Kidney (tissue), 14 donors: ENCODE data around the gene GCSAML. TPM values are rescaled to one million over a fixed set of nuclear protein-coding genes. Genes with fewer than 3 reads are reported as not detected.

Experiments
- DNase-seq, 5 donors: peaks; one replicate each; pipeline ENCODE4 v3.0.0-alpha.2; 2013 to 2020
- FAIRE-seq: peaks from 2 replicates; lab custom pipeline; 2012; peaks lifted over from hg19 to GRCh38; lab: Jason Lieb, UNC
- H3K27ac ChIP-seq, 2 donors: one replicate each; pipeline ENCODE4 v1.7.0; 2013; ENCODE audit warnings: low read depth in 2 of 2, low read length in 2 of 2, inconsistent platforms in 1 of 2
- H3K27me3 ChIP-seq: one replicate; pipeline ENCODE4 v1.7.1; 2013; ENCODE audit warnings: low read length, inconsistent platforms; ENCODE audit not compliant: control insufficient read depth, insufficient read depth
- H3K36me3 ChIP-seq, 3 donors: one replicate each; pipeline versions ENCODE4 v1.7.0 to v1.7.1; 2013; ENCODE audit warnings: low read length in 3 of 3, control low read depth in 1 of 3, inconsistent platforms in 1 of 3; ENCODE audit not compliant: insufficient read depth in 3 of 3, control insufficient read depth in 2 of 3
- H3K4me1 ChIP-seq, 3 donors: one replicate each; pipeline versions ENCODE4 v1.7.0 to v1.7.1; 2013; ENCODE audit warnings: low read length in 3 of 3, inconsistent platforms in 1 of 3, low read depth in 1 of 3; ENCODE audit not compliant: control insufficient read depth in 2 of 3, insufficient read depth in 2 of 3
- H3K4me3 ChIP-seq, 3 donors: one replicate each; pipeline versions ENCODE4 v1.7.0 to v1.8.1; 2013; ENCODE audit warnings: low read length in 3 of 3, control low read depth in 1 of 3, inconsistent platforms in 1 of 3
- H3K9ac ChIP-seq, 3 donors: one replicate each; pipeline versions ENCODE4 v1.7.0 to v1.7.1; 2013; ENCODE audit warnings: low read length in 3 of 3, control low read depth in 1 of 3, inconsistent platforms in 1 of 3
- H3K9me3 ChIP-seq, 3 donors: one replicate each; pipeline versions ENCODE4 v1.7.0 to v1.7.1; 2013; ENCODE audit warnings: low read length in 3 of 3, control low read depth in 1 of 3, inconsistent platforms in 1 of 3; ENCODE audit not compliant: control insufficient read depth in 2 of 3, insufficient read depth in 1 of 3
- intact Hi-C: fragments of 100-400 bp; cut with DNase I; formaldehyde crosslinking; loops from one replicate; pipeline ENCODE4 v1.11.1; 2022
- polyA plus RNA-seq: library from polyadenylated mRNA; stranded (reverse); fragments of 350-450 nt; fragmentation: Illumina TruSeq; extraction: RNeasy Lipid Tissue Mini Kit (QIAGEN cat#74804); gene quantifications from one replicate; pipeline ENCODE4 v1.2.3, GENCODE V29; 2014; ENCODE audit warnings: low read depth, low replicate concordance; ENCODE audit not compliant: insufficient read depth
- total RNA-seq: library from RNA; stranded (reverse); fragmentation: NEBNext Ultra II Directional; extraction: Animal tissue kit (Norgen Biotek cat#: 25700); gene quantifications from one replicate; pipeline ENCODE4 v1.2.1, GENCODE V29; 2021
- TF ChIP-seq, protein P1 (sequence below): IDR thresholded peaks from 3 replicates; pipeline ENCODE4 v1.5.1; 2012; ENCODE audit warnings: mild to moderate bottlenecking, moderate library complexity, borderline replicate concordance; ENCODE audit not compliant: insufficient read depth; ENCODE audit errors: extremely low read depth
- donor health status: control.
- donor health status: control.
- donor health status: control.
- donor health status: control.
- donor health status: control.
- donor health status: DM: yes; HTN: yes; CAD: no.
- donor health status: Normal renal cell carcinoma (clear cell type).

Gene GCSAML
- total and polyA plus RNA-seq, 2 donors from 2014 or later: 1.8 TPM; not detected in 1

DNA sequence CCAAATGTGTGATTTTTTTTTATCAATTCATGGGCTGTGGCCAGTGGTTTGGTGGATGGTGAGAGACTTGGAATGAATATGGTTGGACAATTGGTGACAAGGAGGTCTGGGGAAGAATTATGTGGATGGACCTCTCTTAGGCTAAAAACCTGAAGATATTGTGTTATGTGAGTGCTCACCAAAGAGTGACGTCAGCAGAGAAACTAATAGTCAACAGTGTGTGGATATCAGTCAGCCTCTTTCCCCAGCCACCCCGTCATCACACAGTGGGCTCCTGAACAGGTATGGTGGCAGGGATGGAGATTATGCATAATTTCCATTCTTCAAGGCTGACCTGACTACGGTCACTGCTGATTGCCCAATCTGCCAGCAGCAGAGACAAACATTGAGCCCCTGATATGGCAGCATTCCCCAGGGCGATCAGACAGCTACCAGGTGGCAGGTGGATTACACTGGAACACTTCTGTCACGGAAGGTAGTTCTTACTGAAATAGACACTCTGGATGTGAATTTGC, 30.1 kb downstream of the GCSAML start:
- FAIRE-seq (no peak), DNase-seq (no peak)
- no peak overlapping the region for H3K9ac ChIP-seq
- H3K27ac ChIP-seq: no peak overlapping the region
- no peaks in the 10 kb centered on the region for H3K27me3 ChIP-seq
- H3K36me3 ChIP-seq: no peaks in the 10 kb centered on the region
- no peaks in the 10 kb centered on the region for H3K9me3 ChIP-seq
- intact Hi-C loops: no loop called here
- TF ChIP-seq, protein P1, sequence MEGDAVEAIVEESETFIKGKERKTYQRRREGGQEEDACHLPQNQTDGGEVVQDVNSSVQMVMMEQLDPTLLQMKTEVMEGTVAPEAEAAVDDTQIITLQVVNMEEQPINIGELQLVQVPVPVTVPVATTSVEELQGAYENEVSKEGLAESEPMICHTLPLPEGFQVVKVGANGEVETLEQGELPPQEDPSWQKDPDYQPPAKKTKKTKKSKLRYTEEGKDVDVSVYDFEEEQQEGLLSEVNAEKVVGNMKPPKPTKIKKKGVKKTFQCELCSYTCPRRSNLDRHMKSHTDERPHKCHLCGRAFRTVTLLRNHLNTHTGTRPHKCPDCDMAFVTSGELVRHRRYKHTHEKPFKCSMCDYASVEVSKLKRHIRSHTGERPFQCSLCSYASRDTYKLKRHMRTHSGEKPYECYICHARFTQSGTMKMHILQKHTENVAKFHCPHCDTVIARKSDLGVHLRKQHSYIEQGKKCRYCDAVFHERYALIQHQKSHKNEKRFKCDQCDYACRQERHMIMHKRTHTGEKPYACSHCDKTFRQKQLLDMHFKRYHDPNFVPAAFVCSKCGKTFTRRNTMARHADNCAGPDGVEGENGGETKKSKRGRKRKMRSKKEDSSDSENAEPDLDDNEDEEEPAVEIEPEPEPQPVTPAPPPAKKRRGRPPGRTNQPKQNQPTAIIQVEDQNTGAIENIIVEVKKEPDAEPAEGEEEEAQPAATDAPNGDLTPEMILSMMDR: no peak
- no peak overlapping the region for H3K4me3 ChIP-seq
- H3K4me1 ChIP-seq: no peaks in the 10 kb centered on the region

DNA sequence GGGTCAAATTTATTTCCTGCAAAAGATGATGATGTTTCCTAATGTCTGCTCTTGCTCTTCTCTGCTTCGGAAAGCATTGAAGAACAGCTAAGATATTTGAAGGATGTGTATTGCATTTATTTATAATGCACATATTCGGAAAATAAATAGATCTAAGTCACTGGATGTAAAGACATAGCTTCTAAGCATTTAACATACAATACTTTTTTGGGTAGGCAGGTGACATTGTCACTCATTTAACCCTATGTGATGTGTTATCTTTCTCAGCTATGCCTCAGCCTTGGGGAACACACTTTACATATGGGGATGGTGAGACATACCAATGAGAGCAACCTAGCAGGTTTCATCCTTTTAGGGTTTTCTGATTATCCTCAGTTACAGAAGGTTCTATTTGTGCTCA, 39.1 kb downstream of the GCSAML start, which contains the start of gene OR2G2:
OR2G2 (plus strand) TSS at position 301 of the 400 bp plus-strand sequence; CDS start at position 301, 0 bp downstream.
- Histone ChIP-seq H3K9me3 (no peaks in the 10 kb centered on the region), H3K4me1 (no peaks in the 10 kb centered on the region), H3K27me3 (no peaks in the 10 kb centered on the region), H3K4me3 (no peak within 1 kb of the TSS), H3K36me3 (no peaks in the 10 kb centered on the region), H3K9ac (no peak within 1 kb of the TSS), H3K27ac (no peak within 1 kb of the TSS)
- intact Hi-C loops: no loop called here
- DNase-seq (no peak), FAIRE-seq (no peak)
- TF ChIP-seq, protein P1: no peak

DNA sequence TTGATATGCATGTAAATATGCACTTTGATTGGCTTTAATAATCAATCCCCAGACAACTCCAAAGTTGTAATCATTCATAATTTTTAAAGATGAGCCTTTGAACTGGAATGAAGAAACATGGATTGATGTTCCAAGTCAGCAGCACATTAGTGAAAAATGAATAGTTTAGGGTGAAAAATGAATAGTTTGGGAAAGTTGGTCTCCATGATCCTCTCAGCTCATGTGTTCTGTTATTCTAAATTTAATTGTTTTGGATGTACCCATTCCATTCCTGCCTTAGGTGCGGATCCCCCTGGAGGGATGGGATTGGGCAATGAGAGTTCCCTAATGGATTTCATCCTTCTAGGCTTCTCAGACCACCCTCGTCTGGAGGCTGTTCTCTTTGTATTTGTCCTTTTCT, 56.4 kb downstream of the GCSAML start, which contains the start of gene OR2G3:
OR2G3 (plus strand) TSS at position 301 of the 400 bp plus-strand sequence; CDS start at position 301, 0 bp downstream.
- intact Hi-C loops: no loop called here
- H3K4me1 ChIP-seq: no peaks in the 10 kb centered on the region
- no peak within 1 kb of the TSS for H3K4me3 ChIP-seq
- peaks cover 0 to 5% (median 0%) of the 10 kb centered on the region in 3 donors for H3K9me3 ChIP-seq
- TF ChIP-seq, protein P1: no peak
- H3K27me3 ChIP-seq: no peaks in the 10 kb centered on the region
- H3K9ac ChIP-seq: no peak within 1 kb of the TSS
- no peak within 1 kb of the TSS for H3K27ac ChIP-seq
- H3K36me3 ChIP-seq: no peaks in the 10 kb centered on the region
- DNase-seq (no peak), FAIRE-seq (no peak)
